GM21737 (cell line): ENCODE measurements around the gene BRINP3.
"Not testable (repeated sequence)": the region's sequence is repeated elsewhere in the genome, so short reads cannot be mapped to it uniquely, and the experiment has no call there.

Experiments
- ATAC-seq: cut with Tn5 transposase; IDR thresholded peaks from one replicate; pipeline ENCODE4 v1.9.1; 2021; ENCODE audit warnings: mild to moderate bottlenecking, moderate library complexity; ENCODE audit not compliant: unreplicated experiment

BRINP3 gene

DNA sequence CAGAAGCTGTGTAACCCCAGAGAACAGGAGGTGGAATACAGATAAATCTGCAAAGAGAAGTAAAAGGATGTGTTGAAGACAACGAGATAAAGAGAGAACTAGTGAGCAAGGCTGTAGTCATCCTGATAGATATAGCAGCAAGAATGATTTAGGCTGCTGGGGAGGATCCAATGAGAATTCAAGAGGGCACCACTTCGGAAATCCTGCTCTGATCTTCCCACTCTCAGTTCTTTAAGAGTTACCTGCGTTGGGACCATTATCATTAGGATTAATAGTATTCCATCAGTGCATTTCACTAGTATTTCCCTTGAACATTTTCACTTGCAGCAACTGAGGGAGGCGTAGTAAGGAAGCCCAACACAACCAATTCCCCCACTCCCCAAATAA is at the start of gene BRINP3:
TSS of gene BRINP3 (minus strand) at position 103 of the 387 bp plus-strand sequence.
- no peak for ATAC-seq

- no peak for ATAC-seq
Observed at GRCh38 chr1:190511554-190511953, 33.9 kb upstream of the BRINP3 start.

DNA sequence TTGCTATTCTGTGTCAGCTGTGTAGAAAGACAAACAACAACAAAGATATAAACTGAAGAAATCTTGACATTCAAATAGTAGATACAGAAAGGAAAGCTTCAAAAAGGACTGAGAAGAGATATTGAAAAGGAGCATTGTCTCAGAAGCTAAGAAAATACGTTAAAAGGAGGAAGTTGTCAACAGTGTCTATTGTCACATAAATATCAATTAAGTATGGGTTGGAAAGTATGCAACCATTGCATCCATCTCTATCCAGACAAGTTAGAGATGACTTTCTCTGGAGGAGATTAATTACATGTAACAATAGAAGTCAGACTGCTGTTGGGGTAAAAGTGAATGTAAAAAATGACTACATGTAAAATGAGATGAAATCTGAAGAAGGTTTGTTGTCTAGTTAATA is 29.7 kb upstream of the BRINP3 start:
- ATAC-seq: no peak

DNA sequence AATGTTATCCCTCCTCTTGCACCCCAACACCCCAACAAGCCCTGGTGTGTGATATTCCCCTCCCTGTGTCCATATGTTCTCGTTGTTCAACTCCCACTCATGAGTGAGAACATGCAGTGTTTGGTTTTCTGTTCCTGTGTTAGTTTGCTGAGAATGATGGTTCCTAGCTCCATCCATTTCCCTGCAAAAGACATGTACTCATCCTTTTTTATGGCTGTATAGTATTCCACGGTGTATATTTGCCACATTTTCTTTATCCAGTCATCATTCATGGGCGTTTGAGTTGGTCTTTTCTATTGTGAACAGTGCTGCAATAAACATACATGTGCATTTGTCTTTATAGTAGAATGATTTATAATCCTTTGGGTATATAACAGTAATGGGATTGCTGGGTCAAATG is 26.9 kb upstream of the BRINP3 start:
- ATAC-seq: not testable (repeated sequence)

GRCh38 chr1:190497565-190497964 is 19.9 kb upstream of the BRINP3 start:
- no peak for ATAC-seq

GRCh38 chr1:190494451-190494850 is 16.8 kb upstream of the BRINP3 start:
- no peak for ATAC-seq

GRCh38 chr1:190491404-190491803 is 13.7 kb upstream of the BRINP3 start:
- ATAC-seq: no peak

- no peak for ATAC-seq
Observed at GRCh38 chr1:190484045-190484444, 6.4 kb upstream of the BRINP3 start.

- ATAC-seq: no peak
Observed at GRCh38 chr1:190480231-190480630, 2.6 kb upstream of the BRINP3 start.

GRCh38 chr1:190479516-190479915 is 1.9 kb upstream of the BRINP3 start:
- no peak for ATAC-seq

DNA sequence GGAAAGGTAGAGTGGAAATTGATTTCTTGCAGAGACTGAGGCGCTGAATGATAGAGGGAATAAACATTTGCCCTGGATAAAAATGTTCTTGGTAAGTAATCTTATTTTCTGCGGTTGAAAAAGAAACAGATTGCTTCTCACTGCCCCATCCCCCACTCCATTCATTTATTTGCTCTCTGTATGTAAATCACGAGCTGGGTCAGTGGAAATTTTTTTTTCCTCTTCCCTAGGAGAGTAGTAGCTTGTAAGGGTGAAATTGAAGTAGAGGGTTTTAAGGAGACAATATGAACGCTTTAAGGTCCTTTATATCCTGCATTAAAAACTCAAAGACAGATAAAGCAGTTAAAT is 1.4 kb upstream of the BRINP3 start:
- ATAC-seq: no peak

DNA sequence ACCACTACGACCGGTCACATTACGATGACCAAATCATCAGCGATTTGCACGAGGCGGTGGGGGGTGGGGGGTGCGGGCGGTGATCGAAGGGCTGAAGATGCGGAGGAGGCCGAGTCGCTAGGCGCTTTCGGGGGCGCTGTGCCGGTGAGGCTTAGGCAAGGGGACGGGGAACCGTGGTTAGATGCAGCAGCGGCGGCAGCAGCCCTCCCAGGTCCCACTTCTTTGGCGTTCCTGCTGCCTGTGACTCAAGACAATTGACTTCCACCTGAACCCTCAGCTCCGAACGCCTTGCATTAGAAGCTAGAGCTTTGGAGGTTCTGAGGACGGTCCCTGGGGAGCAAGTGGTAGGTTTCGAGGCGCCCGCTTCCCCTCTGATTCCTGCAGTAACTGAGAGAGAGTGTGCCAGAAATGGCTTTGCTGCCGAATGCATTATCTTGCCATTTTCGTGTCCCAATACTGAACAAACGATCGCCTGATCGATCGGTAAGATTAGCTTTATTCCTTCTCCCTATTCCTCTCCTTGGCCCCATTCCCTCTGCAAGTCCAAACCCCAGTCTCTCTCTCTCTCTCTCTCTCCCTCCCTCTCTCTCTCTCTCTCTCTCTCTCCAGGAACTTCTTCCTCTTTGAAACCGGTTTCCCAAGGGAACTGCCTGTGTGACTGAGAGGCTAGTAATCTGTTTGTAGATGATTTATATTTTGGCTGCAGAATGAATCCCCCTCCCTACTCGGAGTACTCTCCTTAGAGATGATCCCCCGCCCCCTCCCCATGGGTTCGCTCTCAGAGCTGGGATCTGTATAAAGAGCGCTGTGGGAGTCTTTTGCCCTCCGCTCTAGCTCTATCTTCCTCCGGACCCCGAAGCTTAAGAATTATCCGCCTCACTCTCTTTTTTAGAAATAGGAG is 735 bp upstream of the BRINP3 start:
- no peak for ATAC-seq

DNA sequence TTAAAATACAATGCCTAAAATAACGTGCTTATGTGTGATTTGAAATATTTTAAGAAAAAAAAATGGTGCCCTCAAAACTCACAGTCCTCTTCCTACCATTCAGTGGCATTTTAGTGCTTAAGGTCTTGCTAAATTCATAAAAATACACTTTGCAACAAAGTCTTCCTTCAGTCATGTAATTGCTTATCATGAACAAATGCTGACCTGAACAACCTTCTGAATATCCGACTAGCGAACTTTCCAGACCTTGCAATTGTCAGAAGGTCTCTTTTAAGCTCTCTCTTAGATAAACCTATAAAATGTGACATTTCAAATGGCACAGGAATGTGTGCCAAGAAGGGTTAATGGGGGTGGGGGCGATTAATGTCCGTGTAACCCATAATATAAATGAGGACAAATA is 858 bp downstream of the BRINP3 start:
- no peak for ATAC-seq

- no peak for ATAC-seq
Observed at GRCh38 chr1:190476321-190476720, 1.3 kb downstream of the BRINP3 start.

DNA sequence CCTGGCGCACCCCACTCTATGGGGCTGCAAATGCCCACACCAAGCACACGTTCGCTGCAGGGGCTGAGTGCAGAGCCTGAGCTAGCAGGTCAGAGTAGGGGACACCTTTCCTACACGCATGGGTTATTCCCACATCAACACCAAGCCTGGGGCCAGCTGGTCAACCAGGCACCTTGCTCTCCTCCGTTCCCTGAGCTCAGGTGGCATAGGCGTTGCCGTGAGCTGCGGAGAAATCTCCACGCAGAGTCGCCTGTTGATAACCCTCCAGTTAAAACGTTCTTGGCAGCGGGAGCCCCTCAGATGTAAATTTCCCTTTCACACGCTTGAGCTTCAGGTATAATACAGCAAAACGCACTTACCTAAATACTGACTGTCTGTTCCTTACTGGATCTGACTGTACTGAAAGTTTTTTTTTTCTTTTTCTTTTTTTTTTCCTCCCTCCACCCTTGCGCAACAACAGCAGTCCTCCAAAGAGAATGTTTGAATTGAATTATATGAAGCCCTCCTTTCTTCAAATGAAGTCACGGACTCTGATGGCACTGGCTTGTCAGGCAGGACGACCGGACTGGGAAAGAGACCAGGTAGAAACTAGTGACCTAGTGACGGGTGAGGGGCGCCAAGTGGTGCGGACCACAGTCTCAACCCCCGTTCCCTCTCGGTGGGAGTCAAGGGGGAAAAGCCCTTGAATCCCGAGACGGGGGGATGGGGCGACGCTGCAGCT is 2.1 kb downstream of the BRINP3 start:
- ATAC-seq: no peak

GRCh38 chr1:190474650-190475211 is 2.9 kb downstream of the BRINP3 start:
- ATAC-seq: no peak

- no peak for ATAC-seq
Observed at GRCh38 chr1:190474010-190474409, 3.7 kb downstream of the BRINP3 start.

DNA sequence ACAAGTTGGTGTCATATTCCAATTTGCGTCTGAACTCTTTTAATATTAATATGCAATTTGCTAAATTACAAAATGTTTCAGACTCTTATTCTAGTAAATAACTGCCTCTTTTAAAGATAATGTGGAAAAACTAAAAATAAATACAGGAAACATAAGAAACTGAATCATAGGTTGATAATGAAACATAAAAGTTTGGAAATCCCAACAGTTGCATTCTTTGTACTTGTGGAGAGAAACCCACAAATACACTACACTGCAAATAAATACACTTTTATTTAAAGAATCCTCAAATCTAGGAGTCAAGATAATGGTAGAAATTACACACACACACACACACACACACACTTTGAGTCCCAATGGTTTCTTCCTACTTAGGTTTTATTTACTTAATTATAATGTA is 5.2 kb downstream of the BRINP3 start:
- no peak for ATAC-seq

DNA sequence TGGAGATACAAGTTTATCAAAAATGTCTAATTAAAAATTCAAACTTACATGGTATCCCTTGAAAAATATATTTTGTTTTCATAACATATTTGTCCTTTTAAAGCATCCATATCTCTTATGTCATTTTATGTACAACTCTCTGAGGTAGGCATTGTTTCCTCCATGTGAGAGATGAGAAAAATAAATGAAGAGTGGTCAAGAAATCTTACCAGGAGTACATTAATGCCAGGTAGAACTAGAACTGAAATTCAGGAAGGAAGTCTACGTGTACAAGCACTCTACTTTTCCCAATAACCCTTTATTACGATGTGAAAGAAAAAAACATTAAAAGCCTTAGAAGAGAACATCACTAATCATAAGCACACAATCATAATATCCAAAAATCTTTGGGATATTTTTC is 5.6 kb downstream of the BRINP3 start:
- no peak for ATAC-seq

DNA sequence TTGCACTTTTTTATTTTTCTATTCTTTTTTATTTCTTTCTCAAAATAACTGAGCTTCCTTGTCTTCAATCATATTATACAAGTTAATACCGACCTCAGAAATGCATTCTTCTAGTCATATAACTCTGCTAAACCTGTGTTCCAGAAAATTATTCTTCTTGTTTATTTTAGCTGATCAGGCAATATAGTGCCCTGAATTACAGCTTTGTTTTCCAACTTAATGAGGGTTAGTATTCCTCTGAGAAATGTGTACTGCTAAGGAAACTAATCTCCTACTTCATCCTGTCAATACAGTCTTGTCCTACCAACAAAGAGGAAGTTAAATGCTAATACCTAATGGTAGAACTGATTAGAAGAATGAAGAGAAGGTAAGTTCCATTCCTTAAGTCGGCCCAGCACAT is 13.0 kb downstream of the BRINP3 start:
- ATAC-seq: no peak

- no peak for ATAC-seq
Observed at GRCh38 chr1:190456129-190456528, 21.5 kb downstream of the BRINP3 start.

DNA sequence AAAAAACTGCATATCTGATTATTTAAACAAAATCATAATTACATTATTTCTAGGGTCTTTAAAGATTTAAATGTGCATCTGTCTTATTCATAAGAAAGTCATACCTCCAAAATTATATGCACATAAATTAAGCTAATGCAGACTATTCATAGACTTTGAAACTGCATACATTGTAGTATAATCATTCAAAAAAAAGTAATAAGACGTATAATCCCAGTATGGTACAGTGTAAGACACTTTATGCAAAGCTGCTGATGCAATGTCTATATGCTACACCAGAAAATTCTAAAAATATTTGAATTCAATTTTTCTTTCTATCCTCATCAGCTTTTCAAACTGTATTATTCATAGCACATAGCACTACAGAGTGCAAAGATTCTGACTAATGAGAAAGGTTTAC is 22.0 kb downstream of the BRINP3 start:
- ATAC-seq: no peak
